Left lung (tissue), 10 donors: ENCODE results near the gene GPR141. TPM values are rescaled to one million over a fixed set of nuclear protein-coding genes. Genes with fewer than 3 reads are reported as not detected.

ENCODE experiments used
- ATAC-seq: fragments of 200-7000 bp; cut with Tn5 transposase; one replicate; pipeline ENCODE4 v1.9.1; 2020; ENCODE audit warnings: moderate library complexity
- DNase-seq, 4 donors: peaks; one replicate each; pipeline ENCODE4 v3.0.0-alpha.2; 2013 to 2020
- H3K27ac ChIP-seq, 2 donors: fragments of 200-600 bp; sonication (generic) in 1 of 2; one replicate each; pipeline versions ENCODE4 v1.5.0 to v1.8.0; 2020 to 2021
- H3K27me3 ChIP-seq, 2 donors: fragments of 200-600 bp; sonication (generic) in 1 of 2; one replicate each; pipeline versions ENCODE4 v1.5.0 to v1.8.0; 2020 to 2021
- H3K36me3 ChIP-seq, 2 donors: fragments of 200-600 bp; sonication (generic) in 1 of 2; one replicate each; pipeline versions ENCODE4 v1.5.0 to v1.8.0; 2020 to 2021
- H3K4me1 ChIP-seq, 2 donors: fragments of 200-600 bp; one replicate each; pipeline ENCODE4 v1.8.0; 2021
- H3K4me3 ChIP-seq, 2 donors: fragments of 200-600 bp; sonication (generic) in 1 of 2; one replicate each; pipeline versions ENCODE4 v1.5.0 to v1.8.0; 2020 to 2021; ENCODE audit warnings: mild to moderate bottlenecking in 1 of 2
- H3K9me3 ChIP-seq, 2 donors: fragments of 200-600 bp; sonication (generic) in 1 of 2; one replicate each; pipeline versions ENCODE4 v1.5.0 to v1.8.0; 2020 to 2021
- intact Hi-C, 2 donors: fragments of 100-400 bp; cut with DNase I; formaldehyde crosslinking; loops; one replicate each; pipeline versions ENCODE4 v1.11.2 to v1.14.2; 2022
- polyA plus RNA-seq, 6 donors: library from polyadenylated mRNA; unstranded; fragments of 120-200 nt; gene quantifications; one replicate each; pipeline ENCODE4 v1.2.1, GENCODE V29; 2013; ENCODE audit not compliant: insufficient read length in 6 of 6
- total RNA-seq, 2 donors: library from RNA; stranded (reverse); fragmentation: NEBNext Ultra II Directional; extraction: Animal tissue kit (Norgen Biotek cat#: 25700); gene quantifications; one replicate each; pipeline ENCODE4 v1.2.1, GENCODE V29; 2021
- TF ChIP-seq, protein P1 (sequence below), 2 donors: fragments of 200-600 bp; sonication (generic) in 1 of 2; IDR thresholded peaks; one replicate each; pipeline versions ENCODE4 v1.5.0 to v1.8.0; 2021; ENCODE audit warnings: antibody characterized with exemption in 2 of 2
- donor health status: DM: no; HTN: yes; CAD: no.
- donor health status: DM: no; HTN: no; CAD: no.

The GPR141 gene
- total and polyA plus RNA-seq, 8 donors: 0.74 to 8.6 (median 1.3) TPM

DNA sequence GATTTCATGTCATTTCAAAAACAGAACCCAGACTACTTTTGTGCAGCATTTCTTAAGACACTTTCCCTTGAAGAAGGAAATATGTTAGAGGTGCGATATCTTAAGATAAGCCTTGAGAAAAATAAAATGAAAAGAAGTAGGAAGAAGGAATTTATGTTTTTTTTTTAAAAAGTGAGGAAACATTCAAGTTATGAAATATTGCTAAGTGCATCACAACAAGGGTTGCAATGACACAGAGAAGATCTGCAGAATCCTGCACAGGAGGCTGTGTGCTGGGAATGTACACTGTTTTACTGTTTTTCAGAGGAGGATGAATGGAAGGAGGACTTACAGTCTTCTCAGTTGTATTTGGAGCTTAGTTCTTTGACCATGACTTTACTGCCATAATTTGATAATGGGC lies 85.0 kb downstream of the GPR141 start:
- TF ChIP-seq, protein P1, sequence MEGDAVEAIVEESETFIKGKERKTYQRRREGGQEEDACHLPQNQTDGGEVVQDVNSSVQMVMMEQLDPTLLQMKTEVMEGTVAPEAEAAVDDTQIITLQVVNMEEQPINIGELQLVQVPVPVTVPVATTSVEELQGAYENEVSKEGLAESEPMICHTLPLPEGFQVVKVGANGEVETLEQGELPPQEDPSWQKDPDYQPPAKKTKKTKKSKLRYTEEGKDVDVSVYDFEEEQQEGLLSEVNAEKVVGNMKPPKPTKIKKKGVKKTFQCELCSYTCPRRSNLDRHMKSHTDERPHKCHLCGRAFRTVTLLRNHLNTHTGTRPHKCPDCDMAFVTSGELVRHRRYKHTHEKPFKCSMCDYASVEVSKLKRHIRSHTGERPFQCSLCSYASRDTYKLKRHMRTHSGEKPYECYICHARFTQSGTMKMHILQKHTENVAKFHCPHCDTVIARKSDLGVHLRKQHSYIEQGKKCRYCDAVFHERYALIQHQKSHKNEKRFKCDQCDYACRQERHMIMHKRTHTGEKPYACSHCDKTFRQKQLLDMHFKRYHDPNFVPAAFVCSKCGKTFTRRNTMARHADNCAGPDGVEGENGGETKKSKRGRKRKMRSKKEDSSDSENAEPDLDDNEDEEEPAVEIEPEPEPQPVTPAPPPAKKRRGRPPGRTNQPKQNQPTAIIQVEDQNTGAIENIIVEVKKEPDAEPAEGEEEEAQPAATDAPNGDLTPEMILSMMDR (IDR thresholded peaks at IDR 0.05): no peak
- Histone ChIP-seq H3K27me3 (no peaks in the 10 kb centered on the region), H3K9me3 (no peaks in the 10 kb centered on the region), H3K27ac (no peak overlapping the region), H3K4me1 (peaks cover 0 to 20% of the 10 kb centered on the region in 2 donors), H3K4me3 (no peak overlapping the region), H3K36me3 (no peaks in the 10 kb centered on the region)
- intact Hi-C loops: no loop called here
- DNase-seq: no peak
- ATAC-seq: no peak

DNA sequence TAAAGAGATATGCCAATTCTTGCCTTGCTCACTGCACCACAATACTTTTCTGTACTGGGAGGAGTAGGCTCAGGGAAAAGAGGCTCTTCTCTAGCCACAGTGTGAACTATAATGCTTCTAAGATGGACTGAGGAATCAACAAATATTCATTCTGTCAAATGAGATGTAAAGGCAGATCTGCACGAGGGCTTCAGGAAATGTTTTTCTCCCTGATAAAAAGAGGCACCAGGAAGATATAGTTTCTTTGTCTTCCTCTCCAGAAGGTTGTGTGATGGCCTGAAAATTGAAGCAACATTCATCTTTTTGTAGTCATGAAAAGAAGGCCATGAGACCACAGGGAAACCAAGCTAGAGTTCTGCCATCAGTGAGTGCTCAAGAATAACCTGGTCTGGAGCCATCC lies 85.7 kb downstream of the GPR141 start:
- Histone ChIP-seq H3K36me3 (no peaks in the 10 kb centered on the region), H3K9me3 (no peaks in the 10 kb centered on the region), H3K4me3 (no peak overlapping the region), H3K27me3 (no peaks in the 10 kb centered on the region), H3K27ac (no peak overlapping the region), H3K4me1 (peaks cover 0 to 20% of the 10 kb centered on the region in 2 donors)
- ATAC-seq: no peak
- DNase-seq: no peak
- intact Hi-C loops: no loop called here
- TF ChIP-seq, protein P1 (IDR thresholded peaks at IDR 0.05): no peak

DNA sequence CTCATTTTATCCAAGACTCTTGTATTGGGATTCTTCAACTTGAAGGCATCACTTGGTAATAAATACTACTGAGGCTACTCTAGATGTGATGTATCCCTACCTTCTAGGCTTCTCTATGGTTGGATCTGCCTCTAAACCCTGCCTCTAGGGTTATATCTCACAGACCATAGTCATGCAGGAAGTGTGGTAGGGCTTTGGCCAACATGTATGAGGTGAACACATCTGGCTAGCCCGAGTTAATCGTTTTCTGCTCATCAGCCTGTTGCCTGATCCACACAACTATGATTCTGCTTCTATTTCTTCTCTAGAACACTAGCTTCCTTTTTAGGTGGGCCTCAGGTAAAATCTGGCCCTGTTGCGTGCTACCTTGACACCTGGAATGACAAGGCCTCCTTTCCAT lies 86.2 kb downstream of the GPR141 start:
- intact Hi-C loops: no loop called here
- Histone ChIP-seq H3K4me3 (no peak overlapping the region), H3K36me3 (no peaks in the 10 kb centered on the region), H3K27ac (no peak overlapping the region), H3K9me3 (no peaks in the 10 kb centered on the region), H3K4me1 (peaks cover 0 to 20% of the 10 kb centered on the region in 2 donors), H3K27me3 (no peaks in the 10 kb centered on the region)
- no peak for ATAC-seq
- TF ChIP-seq, protein P1 (IDR thresholded peaks at IDR 0.05): no peak
- no peak for DNase-seq

GRCh38 chr7:37770838-37771237 lies 87.3 kb downstream of the GPR141 start:
- TF ChIP-seq, protein P1 (IDR thresholded peaks at IDR 0.05): no peak

DNA sequence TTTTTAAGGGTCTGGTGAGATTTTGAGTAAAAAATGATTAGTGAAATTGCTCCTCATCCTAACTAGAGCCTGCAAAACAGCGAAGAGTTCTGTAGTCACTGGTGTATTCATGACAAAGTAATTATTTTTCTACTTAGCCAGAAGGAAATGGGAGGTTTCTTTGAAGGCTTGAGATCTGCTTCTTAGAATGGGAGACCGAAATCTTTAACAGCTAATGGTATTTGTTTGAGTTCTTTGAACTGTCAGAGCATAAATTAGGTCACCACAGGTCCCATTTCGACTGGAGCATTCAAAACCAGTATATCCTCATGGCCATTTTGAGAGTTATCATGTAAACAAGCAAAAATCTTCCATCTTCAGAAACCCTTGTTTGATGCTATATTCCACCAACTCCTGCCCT lies 87.8 kb downstream of the GPR141 start:
- no peak overlapping the region for H3K4me3 ChIP-seq
- ATAC-seq (no peak), DNase-seq (no peak)
- intact Hi-C loops: no loop called here
- TF ChIP-seq, protein P1 (IDR thresholded peaks at IDR 0.05): no peak
- H3K36me3 ChIP-seq: no peaks in the 10 kb centered on the region
- H3K27me3 ChIP-seq: no peaks in the 10 kb centered on the region
- peaks cover 0 to 7% of the 10 kb centered on the region in 2 donors for H3K9me3 ChIP-seq
- H3K4me1 ChIP-seq: peaks cover 0 to 15% of the 10 kb centered on the region in 2 donors
- no peak overlapping the region for H3K27ac ChIP-seq

More at GRCh38 chr7:37770838-37771237, 87.3 kb downstream of the GPR141 start:
- no peak overlapping the region for H3K4me3 ChIP-seq
- peaks cover 0 to 2% of the 10 kb centered on the region in 2 donors for H3K9me3 ChIP-seq
- peaks cover 0 to 20% of the 10 kb centered on the region in 2 donors for H3K4me1 ChIP-seq
- H3K27me3 ChIP-seq: no peaks in the 10 kb centered on the region
- no peak for ATAC-seq
- no peak for DNase-seq
- intact Hi-C loops: no loop called here
- no peaks in the 10 kb centered on the region for H3K36me3 ChIP-seq
- no peak overlapping the region for H3K27ac ChIP-seq
